Measurements from ENCODE around the gene HIPK2.

DNA sequence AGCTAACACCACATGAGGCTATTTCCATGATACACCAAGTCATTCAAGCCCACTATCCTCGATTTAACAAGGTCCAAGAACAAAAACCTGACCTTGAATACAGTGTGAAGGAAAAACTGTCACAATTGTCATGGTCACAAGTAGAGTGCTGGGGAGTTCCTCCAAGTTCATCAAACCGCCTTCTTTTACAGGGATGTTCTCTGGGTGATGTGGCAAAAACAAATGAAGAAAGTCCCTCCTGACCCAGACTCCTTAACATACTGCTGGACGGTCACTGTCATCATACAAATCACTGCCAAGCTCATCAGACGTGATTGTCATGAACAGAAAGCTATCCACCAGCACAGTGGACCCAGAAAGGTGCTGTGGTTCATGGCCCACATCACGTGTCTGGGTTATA, 28.9 kb downstream of the HIPK2 start:
- TF ChIP-seq CTCF (IDR thresholded peaks at IDR 0.05; ENCODE audit: extremely low read depth in 1 of 2, insufficient read depth in 1 of 2, low read depth in 1 of 2, low read length in 2 of 2) (no peak), EZH2 (IDR thresholded peaks at IDR 0.05; ENCODE audit: borderline replicate concordance, low read depth, low read length, severe bottlenecking) (no peak), GATA2 (IDR thresholded peaks at IDR 0.05; ENCODE audit: insufficient read depth, insufficient read length, low read depth, low read length) (no peak), POLR2A (IDR thresholded peaks at IDR 0.05; ENCODE audit: low read depth, low read length) (no peak), JUN (IDR thresholded peaks at IDR 0.05; ENCODE audit: borderline replicate concordance, insufficient read depth, insufficient read length, low read depth) (no peak), POLR2AphosphoS5 (IDR thresholded peaks at IDR 0.05; ENCODE audit: insufficient read depth, low read depth, low read length) (no peak)
- TF ChIP-seq, protein P1, sequence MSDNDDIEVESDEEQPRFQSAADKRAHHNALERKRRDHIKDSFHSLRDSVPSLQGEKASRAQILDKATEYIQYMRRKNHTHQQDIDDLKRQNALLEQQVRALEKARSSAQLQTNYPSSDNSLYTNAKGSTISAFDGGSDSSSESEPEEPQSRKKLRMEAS (IDR thresholded peaks at IDR 0.05; ENCODE audit: insufficient read depth, insufficient read length), result no peak

Data from endothelial cell of umbilical vein (primary cell).